ENCODE data around the gene RPP25.
A peak's percentile ranks its signal among the peaks of the same experiment; 100 is the strongest.

The RPP25 gene

GRCh38 chr15:74962671-74963070 is 6.1 kb upstream of the RPP25 start:
- Histone ChIP-seq H3K9me3 (no peaks in the 10 kb centered on the region), H3K27ac (no peak overlapping the region), H3K4me1 (peaks cover 0 to 19% (median 6%) of the 10 kb centered on the region in 4 donors), H3K27me3 (no peaks in the 10 kb centered on the region), H3K4me3 (no peak overlapping the region), H3K36me3 (no peaks in the 10 kb centered on the region)
- intact Hi-C loops (cut with DNase I; ENCODE audit: low total_unique reads) = no loop called here
- DNase-seq = no peak
- no peak for TF ChIP-seq CTCF (IDR thresholded peaks at IDR 0.05)

- H3K27me3 ChIP-seq = no peaks in the 10 kb centered on the region
- H3K4me3 ChIP-seq = no peak overlapping the region
- no peak overlapping the region for H3K27ac ChIP-seq
- no peaks in the 10 kb centered on the region for H3K36me3 ChIP-seq
- peaks cover 0 to 24% (median 9%) of the 10 kb centered on the region in 4 donors for H3K4me1 ChIP-seq
- no peak for DNase-seq
- no peaks in the 10 kb centered on the region for H3K9me3 ChIP-seq
- intact Hi-C loops (cut with DNase I; ENCODE audit: low total_unique reads) = no loop called here
- no peak for TF ChIP-seq CTCF (IDR thresholded peaks at IDR 0.05)
Measured at GRCh38 chr15:74962219-74962618, 5.6 kb upstream of the RPP25 start.

- H3K27me3 ChIP-seq = no peaks in the 10 kb centered on the region
- intact Hi-C loops (cut with DNase I; ENCODE audit: low total_unique reads) = no loop called here
- no peak for TF ChIP-seq CTCF (IDR thresholded peaks at IDR 0.05)
- H3K4me1 ChIP-seq = peaks cover 0 to 28% (median 13%) of the 10 kb centered on the region in 4 donors
- no peaks in the 10 kb centered on the region for H3K36me3 ChIP-seq
- no peak overlapping the region for H3K4me3 ChIP-seq
- H3K27ac ChIP-seq = no peak overlapping the region
- no peak for DNase-seq
- no peaks in the 10 kb centered on the region for H3K9me3 ChIP-seq
Measured at GRCh38 chr15:74961616-74962015, 5.0 kb upstream of the RPP25 start.

- Histone ChIP-seq H3K36me3 (no peaks in the 10 kb centered on the region), H3K27ac (no peak overlapping the region), H3K4me1 (peaks cover 4 to 32% (median 16%) of the 10 kb centered on the region in 4 donors), H3K9me3 (no peaks in the 10 kb centered on the region), H3K27me3 (no peaks in the 10 kb centered on the region), H3K4me3 (no peak overlapping the region)
- intact Hi-C loops (cut with DNase I; ENCODE audit: low total_unique reads) = no loop called here
- no peak for TF ChIP-seq CTCF (IDR thresholded peaks at IDR 0.05)
- no peak for DNase-seq
Measured at GRCh38 chr15:74960995-74961588, 4.5 kb upstream of the RPP25 start.

- no peak overlapping the region for H3K4me3 ChIP-seq
- no peak for DNase-seq
- no peaks in the 10 kb centered on the region for H3K9me3 ChIP-seq
- no peak overlapping the region for H3K27ac ChIP-seq
- intact Hi-C loops (cut with DNase I; ENCODE audit: low total_unique reads) = no loop called here
- no peak for TF ChIP-seq CTCF (IDR thresholded peaks at IDR 0.05)
- H3K27me3 ChIP-seq = no peaks in the 10 kb centered on the region
- no peaks in the 10 kb centered on the region for H3K36me3 ChIP-seq
- H3K4me1 ChIP-seq = peaks cover 4 to 40% (median 24%) of the 10 kb centered on the region in 4 donors
Measured at GRCh38 chr15:74960286-74960685, 3.7 kb upstream of the RPP25 start.

- DNase-seq = no peak
- no peaks in the 10 kb centered on the region for H3K36me3 ChIP-seq
- no peaks in the 10 kb centered on the region for H3K9me3 ChIP-seq
- peak overlapping the region; percentile 77 to 93 for H3K27ac ChIP-seq
- no peaks in the 10 kb centered on the region for H3K27me3 ChIP-seq
- H3K4me3 ChIP-seq = peak overlapping the region; percentile 60 to 83
- H3K4me1 ChIP-seq = peaks cover 4 to 48% (median 31%) of the 10 kb centered on the region in 4 donors
- intact Hi-C loops (cut with DNase I; ENCODE audit: low total_unique reads) = loop anchor here (5.0 to 10.0 kb wide), 2 partner anchors 68 to 325 kb away; no protein-coding TSS in a partner anchor
- TF ChIP-seq CTCF (IDR thresholded peaks at IDR 0.05) = no peak
Measured at GRCh38 chr15:74959586-74959939, 3.0 kb upstream of the RPP25 start.
